ENCODE data around the gene KIF1B.

GRCh38 chr1:10328180-10328963, 118.0 kb downstream of the KIF1B start:
- TF ChIP-seq CTCF (IDR thresholded peaks at IDR 0.05) (no peak), ZFX (IDR thresholded peaks at IDR 0.05; ENCODE audit: borderline replicate concordance) (no peak)

All from 22Rv1 (cell line).